Thymus (tissue), 11 donors: ENCODE data around the gene HOXD10. TPM values are rescaled to one million over a fixed set of nuclear protein-coding genes. Genes with fewer than 3 reads are reported as not detected.

ENCODE experiments used
- DNase-seq, 9 donors: peaks; one replicate each; pipeline ENCODE4 v3.0.0-alpha.2; 2013; ENCODE audit warnings: low spot score in 9 of 9, low read depth in 6 of 9, missing footprints in 1 of 9
- H3K27ac ChIP-seq, 2 donors: one replicate each; pipeline ENCODE4 v1.5.1; 2013; ENCODE audit warnings: control low read depth in 1 of 2, low read depth in 1 of 2, low read length in 1 of 2, mild to moderate bottlenecking in 1 of 2, moderate library complexity in 1 of 2
- H3K27me3 ChIP-seq, 2 donors: one replicate each; pipeline ENCODE4 v1.5.1; 2013; ENCODE audit warnings: low read length in 1 of 2; ENCODE audit not compliant: control insufficient read depth in 2 of 2, insufficient read depth in 1 of 2
- H3K36me3 ChIP-seq, 2 donors: one replicate each; pipeline ENCODE4 v1.5.1; 2013; ENCODE audit warnings: low read length in 1 of 2, mild to moderate bottlenecking in 1 of 2, moderate library complexity in 1 of 2; ENCODE audit not compliant: control insufficient read depth in 2 of 2, insufficient read depth in 2 of 2
- H3K4me1 ChIP-seq, 2 donors: one replicate each; pipeline ENCODE4 v1.5.1; 2013; ENCODE audit warnings: low read length in 2 of 2; ENCODE audit not compliant: control insufficient read depth in 2 of 2, insufficient read depth in 2 of 2
- H3K4me3 ChIP-seq, 2 donors: one replicate each; pipeline ENCODE4 v1.5.1; 2013; ENCODE audit warnings: low read length in 2 of 2, control low read depth in 1 of 2, mild to moderate bottlenecking in 1 of 2
- H3K9me3 ChIP-seq, 2 donors: one replicate each; pipeline ENCODE4 v1.5.1; 2013; ENCODE audit warnings: low read length in 1 of 2, mild to moderate bottlenecking in 1 of 2; ENCODE audit not compliant: control insufficient read depth in 2 of 2, insufficient read depth in 1 of 2
- WGBS: extraction: QIAGEN DNeasy Blood & Tissue Kit; methylation state at CpG from one replicate; pipeline ENCODE4 v1.1.7; 2013; 5-methylcytosine and 5-hydroxymethylcytosine counted together
- polyA plus RNA-seq: library from polyadenylated mRNA; stranded (reverse); fragments of 200-250 nt; gene quantifications from one replicate; pipeline ENCODE4 v1.2.3, GENCODE V29; 2013
- total RNA-seq: library from RNA; stranded (reverse); fragments of 120-200 nt; gene quantifications from one replicate; pipeline ENCODE4 v1.2.4, GENCODE V29; 2013
- donor health status: healthy.

Gene HOXD10
- total and polyA plus RNA-seq, 2 donors: 0.09 TPM; not detected in 1

DNA sequence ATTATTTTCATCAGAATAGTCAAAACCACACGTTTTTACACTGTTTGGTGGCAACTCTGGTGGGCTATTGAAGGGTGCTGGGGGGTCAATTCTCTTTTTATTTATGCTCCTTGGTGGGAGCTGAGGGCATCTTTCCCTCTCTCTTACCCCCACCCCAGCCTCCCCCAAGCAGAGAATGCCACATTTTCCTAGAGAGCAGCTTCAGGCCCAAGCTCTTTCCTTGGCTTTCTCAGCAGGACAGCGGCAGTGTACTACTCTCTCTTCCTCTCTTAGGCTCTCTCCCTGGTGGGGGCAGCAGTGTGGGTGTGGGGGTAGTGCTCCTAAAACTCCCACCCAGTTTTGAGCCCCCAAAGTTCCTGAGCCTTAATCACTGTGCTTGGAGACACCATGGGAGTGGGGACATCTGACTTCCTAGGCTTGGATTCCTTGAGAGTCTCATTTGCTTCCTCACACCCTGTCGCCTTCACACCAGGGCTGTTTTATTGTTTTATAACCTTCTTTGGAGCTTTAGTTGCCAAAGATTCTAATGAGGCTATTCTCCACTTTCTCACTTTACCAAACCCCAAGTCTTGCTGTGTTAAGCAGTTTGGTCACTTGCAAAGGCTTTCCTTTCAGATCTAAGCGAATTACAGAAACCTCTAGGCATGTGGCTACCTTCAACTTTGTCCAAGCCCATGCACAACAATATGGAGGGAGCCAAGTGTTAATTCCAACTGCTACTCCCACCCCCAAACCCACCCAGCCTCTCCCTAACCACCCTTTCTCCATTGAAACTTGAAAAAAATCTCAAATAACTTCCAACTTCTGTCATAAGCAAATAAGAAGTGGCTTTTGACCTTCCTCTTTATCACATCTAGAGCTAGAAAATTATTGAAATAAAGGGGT lies 28.7 kb downstream of the HOXD10 start:
- Histone ChIP-seq H3K36me3 (no peaks in the 10 kb centered on the region), H3K27me3 (peaks cover 84 to 97% of the 10 kb centered on the region in 2 donors), H3K9me3 (peaks cover 1 to 12% of the 10 kb centered on the region in 2 donors), H3K4me1 (peaks cover 2 to 7% of the 10 kb centered on the region in 2 donors), H3K27ac (no peak overlapping the region), H3K4me3 (no peak overlapping the region)
- 48% methylated on average over 4 of the region's 4 CpGs for WGBS
- no peak for DNase-seq

DNA sequence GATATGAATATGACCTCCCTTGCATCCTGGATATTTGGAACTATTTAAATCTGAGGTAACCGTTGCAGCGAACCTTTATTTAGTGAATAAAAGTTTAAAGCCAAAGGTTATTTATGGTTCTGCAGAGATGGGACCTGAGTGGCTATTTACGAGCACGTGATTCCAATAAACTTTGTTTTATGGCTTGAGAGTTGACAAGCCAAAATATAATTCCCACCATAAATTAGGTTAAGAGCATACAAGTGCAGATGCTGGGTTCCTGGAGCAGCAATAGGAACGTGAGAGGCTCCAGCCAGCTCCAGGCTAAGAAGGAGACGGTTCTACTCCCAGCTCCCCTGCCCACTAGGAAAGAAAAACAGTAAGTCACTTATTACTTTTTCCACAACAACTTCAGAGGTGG lies 29.5 kb downstream of the HOXD10 start:
- Histone ChIP-seq H3K27me3 (peaks cover 83 to 97% of the 10 kb centered on the region in 2 donors), H3K4me3 (no peak overlapping the region), H3K4me1 (peaks cover 0 to under 1% of the 10 kb centered on the region in 2 donors), H3K9me3 (peaks cover 0 to 16% of the 10 kb centered on the region in 2 donors), H3K36me3 (no peaks in the 10 kb centered on the region), H3K27ac (no peak overlapping the region)
- WGBS: 21% methylated on average over 6 of the region's 6 CpGs
- DNase-seq: no peak

DNA sequence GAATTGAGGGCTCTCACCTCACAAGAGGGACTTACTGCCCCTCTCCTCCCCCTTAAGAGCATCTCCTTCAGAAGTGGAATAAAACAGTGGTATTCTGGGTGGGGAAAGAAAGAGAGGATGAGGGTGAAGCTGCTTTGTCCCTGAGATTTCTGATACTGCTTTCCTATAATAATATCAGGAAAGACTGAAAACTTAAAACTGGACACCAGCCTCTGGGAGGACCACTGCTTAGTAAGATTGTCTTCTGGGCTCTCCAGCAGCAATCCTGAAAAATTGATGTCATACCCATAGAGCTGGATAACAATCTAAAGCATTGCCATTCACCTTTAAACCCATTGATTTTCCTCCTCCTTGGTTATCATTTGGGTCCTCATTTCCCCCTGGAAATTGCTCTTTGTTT lies 30.1 kb downstream of the HOXD10 start:
- Histone ChIP-seq H3K4me1 (no peaks in the 10 kb centered on the region), H3K4me3 (no peak overlapping the region), H3K27me3 (peaks cover 83 to 97% of the 10 kb centered on the region in 2 donors), H3K27ac (no peak overlapping the region), H3K36me3 (no peaks in the 10 kb centered on the region), H3K9me3 (peaks cover 0 to 15% of the 10 kb centered on the region in 2 donors)
- no peak for DNase-seq

DNA sequence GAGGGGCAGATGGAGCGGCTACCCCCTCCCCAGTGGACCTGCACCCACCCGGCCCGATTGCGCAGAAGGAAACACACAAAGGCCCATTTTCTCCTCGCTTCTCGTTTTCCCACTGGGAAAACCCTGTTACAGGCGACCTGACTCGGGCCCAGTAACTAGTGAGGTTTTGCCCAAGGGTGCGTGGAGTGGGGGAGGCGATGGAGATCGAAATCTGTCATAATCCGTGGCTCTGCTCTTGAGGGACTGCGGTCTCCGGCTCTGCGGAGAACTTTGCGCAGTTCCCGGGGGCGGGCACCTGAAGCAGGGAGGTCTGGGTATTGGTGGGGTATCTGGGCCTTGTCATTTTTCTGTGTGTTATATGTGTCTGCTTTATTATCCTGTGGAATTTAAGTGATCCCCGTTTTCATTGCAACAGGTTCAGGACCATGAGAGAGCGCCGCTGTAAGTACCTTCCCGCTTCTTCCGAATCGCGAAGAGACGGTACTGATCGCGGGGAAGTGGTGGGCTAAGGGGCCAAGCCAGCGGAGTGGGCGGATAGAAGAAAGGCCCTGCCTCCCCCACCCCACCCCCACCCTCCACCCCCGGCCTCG lies 30.7 kb downstream of the HOXD10 start:
- no peaks in the 10 kb centered on the region for H3K36me3 ChIP-seq
- 17% methylated on average over 32 of the region's 32 CpGs for WGBS
- no peak overlapping the region for H3K27ac ChIP-seq
- H3K4me3 ChIP-seq: no peak overlapping the region
- no peak for DNase-seq
- H3K9me3 ChIP-seq: peaks cover 0 to 15% of the 10 kb centered on the region in 2 donors
- H3K4me1 ChIP-seq: no peaks in the 10 kb centered on the region
- peaks cover 86 to 97% of the 10 kb centered on the region in 2 donors for H3K27me3 ChIP-seq

DNA sequence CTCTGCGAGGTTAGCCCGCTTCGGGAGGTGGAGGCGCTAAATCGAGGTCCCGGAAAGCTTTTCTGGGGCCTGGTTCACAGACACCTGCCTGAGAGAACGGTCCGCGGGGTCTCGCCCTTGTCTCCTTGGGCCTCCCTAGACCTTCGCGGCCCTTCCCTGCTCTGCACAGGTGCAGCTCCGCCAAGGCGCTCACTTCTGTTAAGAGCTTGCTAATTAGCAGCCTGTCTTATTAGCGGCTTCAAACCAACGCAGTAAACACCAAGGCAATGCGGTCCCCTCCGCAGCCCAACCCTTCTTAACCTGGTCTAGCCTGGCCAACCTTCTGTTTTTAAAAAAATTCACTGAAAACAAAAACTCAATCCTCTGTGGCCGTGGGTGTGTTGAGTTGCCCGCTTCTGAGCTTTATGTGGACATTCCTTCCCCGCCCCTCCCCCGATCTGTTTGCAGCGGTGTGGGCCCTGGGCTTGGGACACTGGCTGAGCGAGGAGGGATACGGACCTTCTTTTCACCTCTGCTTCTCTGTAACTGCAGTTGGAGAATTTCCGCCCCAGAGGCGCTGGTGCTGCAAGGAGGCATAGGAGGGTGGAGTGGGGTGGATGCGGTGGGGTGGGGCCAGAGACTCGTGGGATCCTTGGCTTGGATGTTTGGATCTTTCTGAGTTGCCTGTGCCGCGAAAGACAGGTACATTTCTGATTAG lies 31.4 kb downstream of the HOXD10 start:
- 15% methylated on average over 31 of the region's 31 CpGs for WGBS
- H3K27me3 ChIP-seq: peaks cover 90 to 97% of the 10 kb centered on the region in 2 donors
- H3K4me3 ChIP-seq: no peak overlapping the region
- DNase-seq: no peak
- no peaks in the 10 kb centered on the region for H3K36me3 ChIP-seq
- H3K27ac ChIP-seq: no peak overlapping the region
- peaks cover 0 to 15% of the 10 kb centered on the region in 2 donors for H3K9me3 ChIP-seq
- no peaks in the 10 kb centered on the region for H3K4me1 ChIP-seq

DNA sequence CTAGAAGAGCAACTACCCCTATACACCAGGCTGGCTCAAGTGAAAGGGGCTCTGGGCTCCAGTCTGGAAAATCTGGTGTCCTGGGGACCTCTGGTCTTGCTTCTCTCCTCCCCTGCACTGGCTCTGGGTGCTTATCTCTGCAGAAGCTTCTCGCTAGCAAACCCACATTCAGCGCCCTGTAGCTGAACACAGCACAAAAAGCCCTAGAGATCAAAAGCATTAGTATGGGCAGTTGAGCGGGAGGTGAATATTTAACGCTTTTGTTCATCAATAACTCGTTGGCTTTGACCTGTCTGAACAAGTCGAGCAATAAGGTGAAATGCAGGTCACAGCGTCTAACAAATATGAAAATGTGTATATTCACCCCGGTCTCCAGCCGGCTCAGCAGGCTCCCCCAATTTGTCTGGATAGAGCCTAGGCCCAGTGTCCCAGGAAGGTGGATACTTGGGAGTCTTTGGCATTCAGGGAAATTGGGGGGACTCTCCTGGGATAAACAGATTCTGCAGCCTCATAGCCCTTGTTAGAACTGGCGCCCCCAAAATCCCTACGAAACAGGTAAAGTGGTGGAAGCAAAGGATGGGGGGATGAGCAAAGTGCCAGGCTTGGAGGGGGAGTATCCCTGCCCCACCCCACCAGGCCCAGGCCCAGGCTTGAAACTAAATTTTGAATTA lies 32.3 kb downstream of the HOXD10 start:
- no peak for DNase-seq
- H3K27me3 ChIP-seq: peaks cover 90 to 97% of the 10 kb centered on the region in 2 donors

DNA sequence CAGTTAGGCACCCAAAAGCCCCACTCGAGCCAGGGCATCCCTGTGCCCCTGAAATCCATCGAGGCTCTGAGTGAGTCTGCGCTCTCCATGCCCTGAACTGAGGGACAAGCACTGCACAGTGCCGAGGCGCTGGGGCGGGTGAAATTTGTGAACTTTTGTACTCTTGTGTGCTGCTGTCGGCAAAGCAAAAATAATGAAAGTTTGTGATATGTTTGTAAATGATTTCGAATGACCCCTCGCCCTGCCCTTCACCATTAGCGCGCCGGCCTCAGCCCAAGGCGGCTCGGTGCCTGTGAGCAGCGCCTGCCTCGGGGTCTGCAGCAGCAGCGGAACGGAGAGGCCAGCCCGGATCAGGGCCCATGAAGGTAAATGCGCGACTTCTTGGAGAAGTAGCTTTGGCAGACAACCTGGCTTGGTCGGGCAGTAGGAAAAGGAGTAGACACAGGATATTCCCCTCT lies 32.9 kb downstream of the HOXD10 start:
- no peaks in the 10 kb centered on the region for H3K36me3 ChIP-seq
- peaks cover 93 to 100% of the 10 kb centered on the region in 2 donors for H3K27me3 ChIP-seq
- no peak for DNase-seq
- H3K9me3 ChIP-seq: peaks cover 0 to 15% of the 10 kb centered on the region in 2 donors
- 17% methylated on average over 22 of the region's 22 CpGs for WGBS
- H3K4me1 ChIP-seq: no peaks in the 10 kb centered on the region
- no peak overlapping the region for H3K27ac ChIP-seq
- no peak overlapping the region for H3K4me3 ChIP-seq

More for the DNA sequence above, 32.3 kb downstream of the HOXD10 start:
- WGBS: 34% methylated on average over 11 of the region's 11 CpGs
- Histone ChIP-seq H3K4me1 (no peaks in the 10 kb centered on the region), H3K4me3 (no peak overlapping the region), H3K36me3 (no peaks in the 10 kb centered on the region), H3K27ac (no peak overlapping the region), H3K9me3 (peaks cover 0 to 15% of the 10 kb centered on the region in 2 donors)

DNA sequence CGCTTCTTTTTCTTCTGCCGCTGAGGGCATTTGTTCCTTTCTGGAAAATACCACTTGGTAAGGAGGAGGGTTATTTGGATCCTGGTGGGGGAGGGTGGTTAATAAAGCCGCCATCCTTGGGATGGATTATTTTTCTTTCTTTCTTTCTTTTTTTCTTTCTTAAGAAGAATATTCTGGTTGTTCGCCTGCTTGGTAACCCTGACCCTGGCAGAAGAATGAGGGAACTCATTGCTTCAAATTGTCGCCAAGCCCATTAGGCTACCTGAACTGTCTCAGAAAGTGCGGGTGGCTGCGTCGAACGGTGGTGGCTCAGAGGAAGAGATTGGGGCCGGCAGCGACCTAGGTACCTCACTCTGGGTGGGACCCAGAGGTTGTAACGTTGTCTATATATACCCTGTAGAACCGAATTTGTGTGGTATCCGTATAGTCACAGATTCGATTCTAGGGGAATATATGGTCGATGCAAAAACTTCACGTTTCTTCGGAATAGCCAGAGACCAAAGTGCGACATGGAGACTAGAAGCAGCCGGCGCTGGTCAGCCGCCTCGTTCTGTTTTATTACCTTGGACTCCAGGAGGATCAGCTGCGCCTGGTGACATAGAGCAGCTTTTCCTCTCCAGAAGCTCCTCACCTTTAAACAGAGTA lies 33.5 kb downstream of the HOXD10 start:
- 24% methylated on average over 24 of the region's 24 CpGs for WGBS
- DNase-seq: no peak
- Histone ChIP-seq H3K4me1 (no peaks in the 10 kb centered on the region), H3K36me3 (no peaks in the 10 kb centered on the region), H3K4me3 (no peak overlapping the region), H3K27me3 (peaks cover 96 to 100% of the 10 kb centered on the region in 2 donors), H3K27ac (no peak overlapping the region), H3K9me3 (peaks cover 0 to 15% of the 10 kb centered on the region in 2 donors)
